OCI-LY1 (cell line): ENCODE data around the gene TCP11L1.
"Not testable (repeated sequence)": the region's sequence is repeated elsewhere in the genome, so short reads cannot be mapped to it uniquely, and the experiment has no call there.

ENCODE experiments used
- H2AFZ ChIP-seq: fragments of 200-600 bp; sonication (generic), shearing (Covaris generic); 2 replicates; pipeline ENCODE4 v1.6.0; 2014; ENCODE audit warnings: antibody characterized with exemption, mild to moderate bottlenecking, low read length
- H3F3A ChIP-seq: fragments of 200-600 bp; sonication (generic), shearing (Covaris generic); 2 replicates; pipeline ENCODE4 v1.6.0; 2014; ENCODE audit warnings: mild to moderate bottlenecking, antibody characterized with exemption, low read length, moderate library complexity; ENCODE audit not compliant: insufficient read depth
- H3K27ac ChIP-seq: fragments of 200-600 bp; sonication (generic); 2 replicates; pipeline ENCODE4 v1.5.1; 2014; ENCODE audit warnings: low read length, mixed run types, mild to moderate bottlenecking, low read depth; ENCODE audit not compliant: poor library complexity, severe bottlenecking
- H3K27me3 ChIP-seq: fragments of 200-600 bp; sonication (generic); 2 replicates; pipeline ENCODE4 v1.6.0; 2014; ENCODE audit warnings: antibody characterized with exemption, mild to moderate bottlenecking, low read length, moderate library complexity; ENCODE audit not compliant: insufficient read depth
- H3K36me3 ChIP-seq: fragments of 200-600 bp; sonication (generic); 2 replicates; pipeline ENCODE4 v1.6.1; 2014; ENCODE audit warnings: mild to moderate bottlenecking, antibody characterized with exemption, low read length, moderate library complexity, mixed read lengths; ENCODE audit not compliant: insufficient read depth
- H3K4me1 ChIP-seq: fragments of 200-600 bp; sonication (generic); 2 replicates; pipeline ENCODE4 v1.5.1; 2014; ENCODE audit warnings: mild to moderate bottlenecking, low read length, moderate library complexity; ENCODE audit not compliant: insufficient read depth, severe bottlenecking
- H3K4me2 ChIP-seq: fragments of 200-600 bp; sonication (generic), shearing (Covaris generic); 2 replicates; pipeline ENCODE4 v1.6.1; 2014; ENCODE audit warnings: low read length
- H3K4me3 ChIP-seq: fragments of 200-600 bp; sonication (generic); 2 replicates; pipeline ENCODE4 v1.5.1; 2014; ENCODE audit warnings: low read length, low read depth, mild to moderate bottlenecking, mixed read lengths; ENCODE audit not compliant: poor library complexity, severe bottlenecking
- H3K79me2 ChIP-seq: fragments of 200-600 bp; shearing (Covaris generic); 2 replicates; pipeline ENCODE4 v1.6.1; 2016; ENCODE audit warnings: mixed run types, low read length, mixed read lengths; ENCODE audit not compliant: insufficient read depth
- H3K9ac ChIP-seq: fragments of 200-600 bp; sonication (generic), shearing (Covaris generic); 2 replicates; pipeline ENCODE4 v1.6.1; 2014; ENCODE audit warnings: mild to moderate bottlenecking, low read length, mixed read lengths
- H3K9me2 ChIP-seq: fragments of 200-600 bp; sonication (generic), shearing (Covaris generic); 2 replicates; pipeline ENCODE4 v1.6.1; 2014; ENCODE audit warnings: low read depth, mild to moderate bottlenecking, low read length, mixed read lengths
- H3K9me3 ChIP-seq: fragments of 200-600 bp; shearing (Covaris generic); 2 replicates; pipeline ENCODE4 v1.6.1; 2014; ENCODE audit warnings: low read length, mixed read lengths
- H4K20me1 ChIP-seq: fragments of 200-600 bp; sonication (generic), shearing (Covaris generic); 2 replicates; pipeline ENCODE4 v1.6.0; 2016; ENCODE audit warnings: mild to moderate bottlenecking, low read length; ENCODE audit not compliant: insufficient read depth
- CTCF ChIP-seq: fragments of 200-600 bp; sonication (generic), shearing (Covaris generic); IDR thresholded peaks from 2 replicates; pipeline ENCODE4 v1.5.1; 2017; ENCODE audit warnings: mild to moderate bottlenecking, antibody characterized with exemption, low read length, moderate library complexity, mixed read lengths
- EZH2 ChIP-seq: fragments of 200-600 bp; sonication (generic), shearing (Covaris generic); IDR thresholded peaks from 2 replicates; pipeline ENCODE4 v1.8.0; 2017; ENCODE audit warnings: borderline replicate concordance, mixed run types, mild to moderate bottlenecking, antibody characterized with exemption, low read length, moderate library complexity, mixed read lengths

Gene TCP11L1

GRCh38 chr11:33110083-33110482 is 70.7 kb downstream of the TCP11L1 start:
- Histone ChIP-seq H3K27ac (no peak overlapping the region), H3K79me2 (no peaks in the 10 kb centered on the region), H3K4me1 (no peaks in the 10 kb centered on the region), H3K4me2 (no peak overlapping the region), H3K9me2 (no peaks in the 10 kb centered on the region), H4K20me1 (no peaks in the 10 kb centered on the region), H3K9ac (no peak overlapping the region), H2AFZ (no peak overlapping the region), H3K9me3 (no peaks in the 10 kb centered on the region), H3F3A (no peaks in the 10 kb centered on the region; the same call in 1 of the 2 replicates), H3K36me3 (peaks cover 16% of the 10 kb centered on the region), H3K4me3 (no peak overlapping the region), H3K27me3 (no peaks in the 10 kb centered on the region)
- no peak for TF ChIP-seq EZH2
- no peak for TF ChIP-seq CTCF

- Histone ChIP-seq H3K9me3 (no peaks in the 10 kb centered on the region), H3K9ac (no peak overlapping the region), H3K27me3 (no peaks in the 10 kb centered on the region), H3F3A (no peaks in the 10 kb centered on the region), H2AFZ (no peak overlapping the region), H3K36me3 (no peaks in the 10 kb centered on the region), H3K27ac (no peak overlapping the region), H3K79me2 (no peaks in the 10 kb centered on the region), H4K20me1 (no peaks in the 10 kb centered on the region), H3K4me3 (no peak overlapping the region), H3K9me2 (no peaks in the 10 kb centered on the region), H3K4me1 (no peaks in the 10 kb centered on the region), H3K4me2 (no peak overlapping the region)
- TF ChIP-seq EZH2, result no peak
- TF ChIP-seq CTCF, result no peak
Measured at GRCh38 chr11:33116535-33116934, 77.2 kb downstream of the TCP11L1 start.

GRCh38 chr11:33122696-33123095 is 83.3 kb downstream of the TCP11L1 start:
- not testable (repeated sequence) for H3K4me2 ChIP-seq, H3K9me2 ChIP-seq, H3K27me3 ChIP-seq, H3K4me1 ChIP-seq, H3F3A ChIP-seq, H3K9me3 ChIP-seq, H3K4me3 ChIP-seq, H4K20me1 ChIP-seq, H3K79me2 ChIP-seq, H3K9ac ChIP-seq, H3K27ac ChIP-seq, H2AFZ ChIP-seq
- peaks cover 16% of the 10 kb centered on the region for H3K36me3 ChIP-seq
